ENCODE results near the gene FSTL4. TPM values are rescaled to one million over a fixed set of nuclear protein-coding genes. Genes with fewer than 3 reads are reported as not detected.

Gene FSTL4
- total RNA-seq, 4 donors from 2014 or later: 0.22 to 0.47 (median 0.27) TPM; not detected in 1

- Histone ChIP-seq H3K4me1 (no peaks in the 10 kb centered on the region), H3K36me3 (no peaks in the 10 kb centered on the region)
- 68 to 81% methylated on average over 7 of the region's 8 CpGs for WGBS, 2 donors (ENCODE audit: low coverage in 1 of 2)
Observed at GRCh38 chr5:133359861-133360260, 252.5 kb downstream of the FSTL4 start.

GRCh38 chr5:133358271-133358670, 254.1 kb downstream of the FSTL4 start:
- WGBS, 2 donors (ENCODE audit: low coverage in 1 of 2): 85% methylated on average over 10 of the region's 12 CpGs; no CpG with 5 or more reads in 1 of the 2 donors
- ATAC-seq: no peak
- Histone ChIP-seq H3K27me3 (peaks cover 14% of the 10 kb centered on the region), H3K27ac (no peak overlapping the region), H3K4me1 (no peaks in the 10 kb centered on the region), H3K4me3 (no peak overlapping the region), H3K9me3 (no peaks in the 10 kb centered on the region), H3K36me3 (no peaks in the 10 kb centered on the region)
- TF ChIP-seq POLR2A (IDR thresholded peaks at IDR 0.05): no peak
- TF ChIP-seq POLR2AphosphoS5 (IDR thresholded peaks at IDR 0.05): no peak
- no peak for TF ChIP-seq EP300 (IDR thresholded peaks at IDR 0.05)
- TF ChIP-seq, protein P1, sequence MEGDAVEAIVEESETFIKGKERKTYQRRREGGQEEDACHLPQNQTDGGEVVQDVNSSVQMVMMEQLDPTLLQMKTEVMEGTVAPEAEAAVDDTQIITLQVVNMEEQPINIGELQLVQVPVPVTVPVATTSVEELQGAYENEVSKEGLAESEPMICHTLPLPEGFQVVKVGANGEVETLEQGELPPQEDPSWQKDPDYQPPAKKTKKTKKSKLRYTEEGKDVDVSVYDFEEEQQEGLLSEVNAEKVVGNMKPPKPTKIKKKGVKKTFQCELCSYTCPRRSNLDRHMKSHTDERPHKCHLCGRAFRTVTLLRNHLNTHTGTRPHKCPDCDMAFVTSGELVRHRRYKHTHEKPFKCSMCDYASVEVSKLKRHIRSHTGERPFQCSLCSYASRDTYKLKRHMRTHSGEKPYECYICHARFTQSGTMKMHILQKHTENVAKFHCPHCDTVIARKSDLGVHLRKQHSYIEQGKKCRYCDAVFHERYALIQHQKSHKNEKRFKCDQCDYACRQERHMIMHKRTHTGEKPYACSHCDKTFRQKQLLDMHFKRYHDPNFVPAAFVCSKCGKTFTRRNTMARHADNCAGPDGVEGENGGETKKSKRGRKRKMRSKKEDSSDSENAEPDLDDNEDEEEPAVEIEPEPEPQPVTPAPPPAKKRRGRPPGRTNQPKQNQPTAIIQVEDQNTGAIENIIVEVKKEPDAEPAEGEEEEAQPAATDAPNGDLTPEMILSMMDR (IDR thresholded peaks at IDR 0.05): no peak

More at GRCh38 chr5:133359861-133360260, 252.5 kb downstream of the FSTL4 start:
- H3K4me3 ChIP-seq: no peak overlapping the region
- peaks cover 7% of the 10 kb centered on the region for H3K27me3 ChIP-seq
- H3K27ac ChIP-seq: no peak overlapping the region
- ATAC-seq: no peak
- no peak for TF ChIP-seq POLR2A (IDR thresholded peaks at IDR 0.05)
- TF ChIP-seq, protein P1 (IDR thresholded peaks at IDR 0.05): no peak
- no peak for TF ChIP-seq EP300 (IDR thresholded peaks at IDR 0.05)
- no peak for TF ChIP-seq POLR2AphosphoS5 (IDR thresholded peaks at IDR 0.05)
- no peaks in the 10 kb centered on the region for H3K9me3 ChIP-seq

- Histone ChIP-seq H3K4me3 (no peak overlapping the region), H3K36me3 (no peaks in the 10 kb centered on the region), H3K27ac (no peak overlapping the region), H3K4me1 (no peaks in the 10 kb centered on the region), H3K9me3 (no peaks in the 10 kb centered on the region), H3K27me3 (peaks cover 15% of the 10 kb centered on the region)
- TF ChIP-seq POLR2AphosphoS5 (IDR thresholded peaks at IDR 0.05): no peak
- TF ChIP-seq, protein P1 (IDR thresholded peaks at IDR 0.05): no peak
- no peak for TF ChIP-seq EP300 (IDR thresholded peaks at IDR 0.05)
- TF ChIP-seq POLR2A (IDR thresholded peaks at IDR 0.05): no peak
- WGBS, 2 donors (ENCODE audit: low coverage in 1 of 2): 100% methylated on average over 1 of the region's 4 CpGs; no CpG with 5 or more reads in 1 of the 2 donors
- no peak for ATAC-seq
Observed at GRCh38 chr5:133357758-133358157, 254.6 kb downstream of the FSTL4 start.

- no peak overlapping the region for H3K4me3 ChIP-seq
- H3K27me3 ChIP-seq: peaks cover 15% of the 10 kb centered on the region
- no peaks in the 10 kb centered on the region for H3K36me3 ChIP-seq
- H3K9me3 ChIP-seq: no peaks in the 10 kb centered on the region
- no peak overlapping the region for H3K27ac ChIP-seq
- no peak for ATAC-seq
- H3K4me1 ChIP-seq: no peaks in the 10 kb centered on the region
- WGBS, 2 donors (ENCODE audit: low coverage in 1 of 2): 57 to 100% methylated on average over 1 to 2 of the region's 4 CpGs
- no peak for TF ChIP-seq EP300 (IDR thresholded peaks at IDR 0.05)
- TF ChIP-seq POLR2A (IDR thresholded peaks at IDR 0.05): no peak
- TF ChIP-seq, protein P1 (IDR thresholded peaks at IDR 0.05): no peak
- no peak for TF ChIP-seq POLR2AphosphoS5 (IDR thresholded peaks at IDR 0.05)
Observed at GRCh38 chr5:133356984-133357421, 255.3 kb downstream of the FSTL4 start.

- ATAC-seq: no peak
- H3K9me3 ChIP-seq: no peaks in the 10 kb centered on the region
- H3K36me3 ChIP-seq: no peaks in the 10 kb centered on the region
- no peaks in the 10 kb centered on the region for H3K4me1 ChIP-seq
- 66% methylated on average over 4 of the region's 5 CpGs; no CpG with 5 or more reads in 1 of the 2 donors for WGBS, 2 donors (ENCODE audit: low coverage in 1 of 2)
- H3K27ac ChIP-seq: no peak overlapping the region
- H3K27me3 ChIP-seq: peaks cover 13% of the 10 kb centered on the region
- no peak overlapping the region for H3K4me3 ChIP-seq
- TF ChIP-seq POLR2AphosphoS5 (IDR thresholded peaks at IDR 0.05) (no peak), EP300 (IDR thresholded peaks at IDR 0.05) (no peak), POLR2A (IDR thresholded peaks at IDR 0.05) (no peak)
- TF ChIP-seq, protein P1 (IDR thresholded peaks at IDR 0.05): no peak
Observed at GRCh38 chr5:133356396-133356983, 255.9 kb downstream of the FSTL4 start.
